HG02759 (cell line): ENCODE data around the gene THSD4.

Source experiments
- ATAC-seq: cut with Tn5 transposase; IDR thresholded peaks from one replicate; pipeline ENCODE4 v1.9.1; 2021; ENCODE audit warnings: mild to moderate bottlenecking, moderate library complexity; ENCODE audit not compliant: unreplicated experiment

The THSD4 gene

GRCh38 chr15:71755092-71755970 is 640.1 kb downstream of the THSD4 start:
- no peak for ATAC-seq

GRCh38 chr15:71756599-71757352 is 641.5 kb downstream of the THSD4 start:
- no peak for ATAC-seq

GRCh38 chr15:71757741-71758530 is 642.7 kb downstream of the THSD4 start:
- no peak for ATAC-seq

- no peak for ATAC-seq
Measured at GRCh38 chr15:71758711-71759110, 643.4 kb downstream of the THSD4 start.

- no peak for ATAC-seq
Measured at GRCh38 chr15:71760852-71761251, 645.6 kb downstream of the THSD4 start.

GRCh38 chr15:71761649-71762048 is 646.4 kb downstream of the THSD4 start:
- no peak for ATAC-seq

GRCh38 chr15:71768184-71768583 is 652.9 kb downstream of the THSD4 start:
- no peak for ATAC-seq

GRCh38 chr15:71773206-71773859 is 658.1 kb downstream of the THSD4 start:
- no peak for ATAC-seq

- no peak for ATAC-seq
Measured at GRCh38 chr15:71775856-71776255, 660.6 kb downstream of the THSD4 start.

GRCh38 chr15:71776304-71776703 is 661.0 kb downstream of the THSD4 start:
- ATAC-seq, result no peak

GRCh38 chr15:71777216-71777943 is 662.1 kb downstream of the THSD4 start:
- no peak for ATAC-seq

- no peak for ATAC-seq
Measured at GRCh38 chr15:71779073-71779797, 664.0 kb downstream of the THSD4 start.

GRCh38 chr15:71780115-71780976 is 665.1 kb downstream of the THSD4 start:
- peak; percentile 57 for ATAC-seq

- ATAC-seq, result peak; percentile 48
Measured at GRCh38 chr15:71781179-71781964, 666.1 kb downstream of the THSD4 start.

- ATAC-seq, result no peak
Measured at GRCh38 chr15:71781965-71782265, 666.6 kb downstream of the THSD4 start.

GRCh38 chr15:71782422-71783165 is 667.3 kb downstream of the THSD4 start:
- ATAC-seq, result no peak

- no peak for ATAC-seq
Measured at GRCh38 chr15:71784719-71785118, 669.4 kb downstream of the THSD4 start.
